ENCODE results near the gene MTCP1. TPM values are rescaled to one million over a fixed set of nuclear protein-coding genes. Genes with fewer than 3 reads are reported as not detected.

Gene MTCP1
- total and polyA plus RNA-seq, 4 donors, result 7.6 to 60.2 (median 13.6) TPM

DNA sequence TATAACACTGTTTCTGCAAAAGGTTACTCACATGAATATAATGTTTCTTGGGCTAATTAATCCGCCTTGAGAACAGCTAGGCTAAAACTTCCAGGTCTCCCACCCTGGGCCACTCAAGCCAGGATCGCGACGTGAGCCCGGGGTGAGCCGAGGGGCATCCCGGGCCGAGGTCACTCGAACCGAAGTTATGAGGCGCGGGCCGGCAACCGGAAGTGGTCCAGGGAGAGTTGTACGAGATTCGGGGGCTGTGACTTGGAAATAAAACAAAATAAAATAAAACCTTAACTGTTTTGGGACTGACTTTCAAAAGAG is 317 bp downstream of the MTCP1 start:
- Histone ChIP-seq H3K36me3 (ENCODE audit: control insufficient read depth in 4 of 4, insufficient read depth in 4 of 4, low read length in 4 of 4) (peaks cover 0 to 7% (median 1%) of the 10 kb centered on the region in 4 donors), H3K4me3 (peak overlapping the region; percentile 29), H3K9me3 (ENCODE audit: control insufficient read depth in 4 of 4, insufficient read depth in 3 of 4, low read length in 3 of 4) (no peaks in the 10 kb centered on the region), H3K9ac (ENCODE audit: insufficient read depth in 1 of 2, low read length in 2 of 2) (peak overlapping the region in 1 of 2 donors; percentile 81), H3K27me3 (ENCODE audit: control insufficient read depth in 3 of 3, insufficient read depth in 3 of 3, low read length in 2 of 3) (no peaks in the 10 kb centered on the region), H3K4me1 (ENCODE audit: control insufficient read depth in 5 of 5, insufficient read depth in 5 of 5, low read length in 5 of 5) (peaks cover 0 to 5% (median 3%) of the 10 kb centered on the region in 5 donors), H3K27ac (ENCODE audit: low read depth in 1 of 2, low read length in 1 of 2) (peak overlapping the region; percentile 88 to 92)
- DNase-seq, result no peak
- 0 to 35% methylated on average over 16 of the region's 16 CpGs for WGBS, 2 donors
- TF ChIP-seq, protein P1, sequence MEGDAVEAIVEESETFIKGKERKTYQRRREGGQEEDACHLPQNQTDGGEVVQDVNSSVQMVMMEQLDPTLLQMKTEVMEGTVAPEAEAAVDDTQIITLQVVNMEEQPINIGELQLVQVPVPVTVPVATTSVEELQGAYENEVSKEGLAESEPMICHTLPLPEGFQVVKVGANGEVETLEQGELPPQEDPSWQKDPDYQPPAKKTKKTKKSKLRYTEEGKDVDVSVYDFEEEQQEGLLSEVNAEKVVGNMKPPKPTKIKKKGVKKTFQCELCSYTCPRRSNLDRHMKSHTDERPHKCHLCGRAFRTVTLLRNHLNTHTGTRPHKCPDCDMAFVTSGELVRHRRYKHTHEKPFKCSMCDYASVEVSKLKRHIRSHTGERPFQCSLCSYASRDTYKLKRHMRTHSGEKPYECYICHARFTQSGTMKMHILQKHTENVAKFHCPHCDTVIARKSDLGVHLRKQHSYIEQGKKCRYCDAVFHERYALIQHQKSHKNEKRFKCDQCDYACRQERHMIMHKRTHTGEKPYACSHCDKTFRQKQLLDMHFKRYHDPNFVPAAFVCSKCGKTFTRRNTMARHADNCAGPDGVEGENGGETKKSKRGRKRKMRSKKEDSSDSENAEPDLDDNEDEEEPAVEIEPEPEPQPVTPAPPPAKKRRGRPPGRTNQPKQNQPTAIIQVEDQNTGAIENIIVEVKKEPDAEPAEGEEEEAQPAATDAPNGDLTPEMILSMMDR (IDR thresholded peaks at IDR 0.05; ENCODE audit: control extremely low read depth, extremely low read depth), result no peak
- no peak for ATAC-seq (ENCODE audit: insufficient read depth, low FRiP score)

DNA sequence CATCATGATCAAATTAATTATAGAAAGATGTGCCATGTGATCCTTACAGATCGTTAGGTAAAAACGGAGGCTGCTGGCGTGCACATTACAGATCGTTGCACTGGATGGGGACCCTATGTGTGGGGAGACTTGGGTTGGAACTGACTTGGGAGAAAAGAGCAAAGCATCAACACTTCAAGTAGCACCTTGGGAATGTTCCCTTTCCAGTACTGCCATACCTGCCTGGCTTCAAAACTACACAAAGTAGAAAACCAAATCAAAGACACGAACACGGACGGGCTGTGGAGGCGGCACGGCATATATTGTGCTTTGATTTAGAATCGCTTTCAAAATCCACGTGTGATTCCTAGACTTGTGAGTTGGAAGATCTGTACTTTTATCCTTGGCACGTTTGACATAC is 898 bp downstream of the MTCP1 start:
- no peak for ATAC-seq (ENCODE audit: insufficient read depth, low FRiP score)
- Histone ChIP-seq H3K27ac (ENCODE audit: low read depth in 1 of 2, low read length in 1 of 2) (no peak overlapping the region), H3K9me3 (ENCODE audit: control insufficient read depth in 4 of 4, insufficient read depth in 3 of 4, low read length in 3 of 4) (no peaks in the 10 kb centered on the region), H3K36me3 (ENCODE audit: control insufficient read depth in 4 of 4, insufficient read depth in 4 of 4, low read length in 4 of 4) (peaks cover 0 to 5% (median 1%) of the 10 kb centered on the region in 4 donors), H3K9ac (ENCODE audit: insufficient read depth in 1 of 2, low read length in 2 of 2) (peak overlapping the region in 1 of 2 donors; percentile 81), H3K27me3 (ENCODE audit: control insufficient read depth in 3 of 3, insufficient read depth in 3 of 3, low read length in 2 of 3) (no peaks in the 10 kb centered on the region), H3K4me3 (peak overlapping the region; percentile 10), H3K4me1 (ENCODE audit: control insufficient read depth in 5 of 5, insufficient read depth in 5 of 5, low read length in 5 of 5) (peaks cover 0 to 5% (median 3%) of the 10 kb centered on the region in 5 donors)
- 4 to 37% methylated on average over 12 of the region's 12 CpGs for WGBS, 2 donors
- TF ChIP-seq, protein P1 (IDR thresholded peaks at IDR 0.05; ENCODE audit: control extremely low read depth, extremely low read depth), result no peak
- peak in 2 of 3 donors; percentile 7 to 18 for DNase-seq

- Histone ChIP-seq H3K4me3 (no peak overlapping the region), H3K36me3 (ENCODE audit: control insufficient read depth in 4 of 4, insufficient read depth in 4 of 4, low read length in 4 of 4) (peaks cover 0 to 5% (median 1%) of the 10 kb centered on the region in 4 donors), H3K27me3 (ENCODE audit: control insufficient read depth in 3 of 3, insufficient read depth in 3 of 3, low read length in 2 of 3) (no peaks in the 10 kb centered on the region), H3K9me3 (ENCODE audit: control insufficient read depth in 4 of 4, insufficient read depth in 3 of 4, low read length in 3 of 4) (no peaks in the 10 kb centered on the region), H3K27ac (ENCODE audit: low read depth in 1 of 2, low read length in 1 of 2) (no peak overlapping the region), H3K9ac (ENCODE audit: insufficient read depth in 1 of 2, low read length in 2 of 2) (no peak overlapping the region), H3K4me1 (ENCODE audit: control insufficient read depth in 5 of 5, insufficient read depth in 5 of 5, low read length in 5 of 5) (peaks cover 0 to 5% (median 3%) of the 10 kb centered on the region in 5 donors)
- ATAC-seq (ENCODE audit: insufficient read depth, low FRiP score) (no peak), DNase-seq (no peak)
- TF ChIP-seq, protein P1 (IDR thresholded peaks at IDR 0.05; ENCODE audit: control extremely low read depth, extremely low read depth), result no peak
- 75 to 94% methylated on average over 1 of the region's 1 CpG for WGBS, 2 donors
Observed at GRCh38 chrX:155069414-155069813, 1.5 kb downstream of the MTCP1 start.

DNA sequence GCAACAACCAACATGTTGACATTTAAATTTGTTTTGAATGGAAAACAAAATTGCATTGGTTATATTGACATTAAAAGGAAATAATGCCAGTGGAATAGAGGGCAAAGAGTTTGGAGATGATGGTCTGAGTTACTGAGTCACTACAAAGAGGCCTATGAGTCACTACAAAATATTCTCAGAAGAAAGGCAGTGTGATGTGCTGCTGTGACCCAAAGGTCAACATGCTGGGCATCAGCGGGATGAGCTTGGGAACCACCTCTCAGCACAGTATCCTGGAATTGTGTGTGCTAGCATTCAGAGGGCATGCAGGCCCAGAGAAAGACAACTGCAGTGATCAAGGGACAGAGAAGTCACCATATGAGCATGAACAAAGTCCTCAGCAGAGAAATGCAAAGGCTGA is 2.8 kb downstream of the MTCP1 start:
- peak overlapping the region in 1 of 2 donors; percentile 74 for H3K27ac ChIP-seq (ENCODE audit: low read depth in 1 of 2, low read length in 1 of 2)
- no peaks in the 10 kb centered on the region for H3K36me3 ChIP-seq (ENCODE audit: control insufficient read depth in 4 of 4, insufficient read depth in 4 of 4, low read length in 4 of 4)
- H3K27me3 ChIP-seq (ENCODE audit: control insufficient read depth in 3 of 3, insufficient read depth in 3 of 3, low read length in 2 of 3), result no peaks in the 10 kb centered on the region
- no peak overlapping the region for H3K4me3 ChIP-seq
- 76 to 80% methylated on average over 1 of the region's 1 CpG for WGBS, 2 donors
- peaks cover 0 to 5% (median 3%) of the 10 kb centered on the region in 5 donors for H3K4me1 ChIP-seq (ENCODE audit: control insufficient read depth in 5 of 5, insufficient read depth in 5 of 5, low read length in 5 of 5)
- no peak for DNase-seq
- H3K9ac ChIP-seq (ENCODE audit: insufficient read depth in 1 of 2, low read length in 2 of 2), result no peak overlapping the region
- no peak for ATAC-seq (ENCODE audit: insufficient read depth, low FRiP score)
- TF ChIP-seq, protein P1 (IDR thresholded peaks at IDR 0.05; ENCODE audit: control extremely low read depth, extremely low read depth), result no peak
- no peaks in the 10 kb centered on the region for H3K9me3 ChIP-seq (ENCODE audit: control insufficient read depth in 4 of 4, insufficient read depth in 3 of 4, low read length in 3 of 4)

All from lung (tissue), 12 donors.